ENCODE data around the gene TMEM132A. TPM values are rescaled to one million over a fixed set of nuclear protein-coding genes. Genes with fewer than 3 reads are reported as not detected.

Gene TMEM132A
- total and polyA plus RNA-seq, 4 donors: 1.6 to 8.9 (median 3.5) TPM

GRCh38 chr11:60922906-60923305, 1.4 kb upstream of the TMEM132A start:
- Histone ChIP-seq H3K9me3 (ENCODE audit: control insufficient read depth, low read length) (no peaks in the 10 kb centered on the region), H3K36me3 (ENCODE audit: control insufficient read depth in 1 of 2, insufficient read depth in 2 of 2, low read length in 1 of 2) (peaks cover 0 to 15% of the 10 kb centered on the region in 2 donors), H3K4me3 (ENCODE audit: low read length in 2 of 2) (no peak overlapping the region), H3K4me1 (ENCODE audit: control insufficient read depth in 1 of 2, insufficient read depth in 2 of 2, low read length in 2 of 2) (no peaks in the 10 kb centered on the region), H3K27me3 (ENCODE audit: control insufficient read depth in 1 of 2, insufficient read depth in 2 of 2, low read length in 1 of 2) (no peaks in the 10 kb centered on the region), H3K27ac (ENCODE audit: low read depth in 1 of 2, low read length in 2 of 2) (no peak overlapping the region)
- intact Hi-C loops (cut with DNase I): no loop called here
- no peak for DNase-seq
- WGBS, 2 donors: 87 to 89% methylated on average over 6 of the region's 6 CpGs
- ATAC-seq (ENCODE audit: low FRiP score): no peak

- H3K4me1 ChIP-seq (ENCODE audit: control insufficient read depth in 1 of 2, insufficient read depth in 2 of 2, low read length in 2 of 2): no peaks in the 10 kb centered on the region
- no peaks in the 10 kb centered on the region for H3K27me3 ChIP-seq (ENCODE audit: control insufficient read depth in 1 of 2, insufficient read depth in 2 of 2, low read length in 1 of 2)
- H3K36me3 ChIP-seq (ENCODE audit: control insufficient read depth in 1 of 2, insufficient read depth in 2 of 2, low read length in 1 of 2): peaks cover 0 to 15% of the 10 kb centered on the region in 2 donors
- DNase-seq (no peak), ATAC-seq (ENCODE audit: low FRiP score) (no peak)
- H3K4me3 ChIP-seq (ENCODE audit: low read length in 2 of 2): no peak overlapping the region
- no peaks in the 10 kb centered on the region for H3K9me3 ChIP-seq (ENCODE audit: control insufficient read depth, low read length)
- no peak overlapping the region for H3K27ac ChIP-seq (ENCODE audit: low read depth in 1 of 2, low read length in 2 of 2)
- intact Hi-C loops (cut with DNase I): no loop called here
- 65 to 71% methylated on average over 5 of the region's 5 CpGs for WGBS, 2 donors
Measured at GRCh38 chr11:60923326-60923725, 934 bp upstream of the TMEM132A start.

- no peak for ATAC-seq (ENCODE audit: low FRiP score)
- no peak overlapping the region for H3K27ac ChIP-seq (ENCODE audit: low read depth in 1 of 2, low read length in 2 of 2)
Measured at GRCh38 chr11:60923800-60924109, 505 bp upstream of the TMEM132A start.

GRCh38 chr11:60924906-60925853, 920 bp downstream of the TMEM132A start:
- WGBS, 2 donors: 9 to 11% methylated on average over 33 to 35 of the region's 35 CpGs
- no peak for DNase-seq
- no peaks in the 10 kb centered on the region for H3K27me3 ChIP-seq (ENCODE audit: control insufficient read depth in 1 of 2, insufficient read depth in 2 of 2, low read length in 1 of 2)

More at GRCh38 chr11:60923800-60924109, 505 bp upstream of the TMEM132A start:
- no peaks in the 10 kb centered on the region for H3K27me3 ChIP-seq (ENCODE audit: control insufficient read depth in 1 of 2, insufficient read depth in 2 of 2, low read length in 1 of 2)
- no peak for DNase-seq
- intact Hi-C loops (cut with DNase I): no loop called here
- H3K4me3 ChIP-seq (ENCODE audit: low read length in 2 of 2): no peak overlapping the region
- no peaks in the 10 kb centered on the region for H3K9me3 ChIP-seq (ENCODE audit: control insufficient read depth, low read length)
- H3K4me1 ChIP-seq (ENCODE audit: control insufficient read depth in 1 of 2, insufficient read depth in 2 of 2, low read length in 2 of 2): no peaks in the 10 kb centered on the region
- WGBS, 2 donors: 55 to 57% methylated on average over 6 of the region's 6 CpGs
- peaks cover 0 to 15% of the 10 kb centered on the region in 2 donors for H3K36me3 ChIP-seq (ENCODE audit: control insufficient read depth in 1 of 2, insufficient read depth in 2 of 2, low read length in 1 of 2)

GRCh38 chr11:60925868-60926267, 1.6 kb downstream of the TMEM132A start:
- WGBS, 2 donors: 80 to 85% methylated on average over 6 of the region's 6 CpGs
- intact Hi-C loops (cut with DNase I): no loop called here
- ATAC-seq (ENCODE audit: low FRiP score) (no peak), DNase-seq (no peak)
- no peak overlapping the region for H3K4me3 ChIP-seq (ENCODE audit: low read length in 2 of 2)
- no peak overlapping the region for H3K27ac ChIP-seq (ENCODE audit: low read depth in 1 of 2, low read length in 2 of 2)
- no peaks in the 10 kb centered on the region for H3K27me3 ChIP-seq (ENCODE audit: control insufficient read depth in 1 of 2, insufficient read depth in 2 of 2, low read length in 1 of 2)
- no peaks in the 10 kb centered on the region for H3K9me3 ChIP-seq (ENCODE audit: control insufficient read depth, low read length)
- H3K36me3 ChIP-seq (ENCODE audit: control insufficient read depth in 1 of 2, insufficient read depth in 2 of 2, low read length in 1 of 2): peaks cover 0 to 12% of the 10 kb centered on the region in 2 donors
- no peaks in the 10 kb centered on the region for H3K4me1 ChIP-seq (ENCODE audit: control insufficient read depth in 1 of 2, insufficient read depth in 2 of 2, low read length in 2 of 2)

More at GRCh38 chr11:60924906-60925853, 920 bp downstream of the TMEM132A start:
- peaks cover 0 to 15% of the 10 kb centered on the region in 2 donors for H3K36me3 ChIP-seq (ENCODE audit: control insufficient read depth in 1 of 2, insufficient read depth in 2 of 2, low read length in 1 of 2)
- peak overlapping the region in 1 of 2 donors; percentile 55 for H3K4me3 ChIP-seq (ENCODE audit: low read length in 2 of 2)
- H3K4me1 ChIP-seq (ENCODE audit: control insufficient read depth in 1 of 2, insufficient read depth in 2 of 2, low read length in 2 of 2): no peaks in the 10 kb centered on the region
- H3K9me3 ChIP-seq (ENCODE audit: control insufficient read depth, low read length): no peaks in the 10 kb centered on the region
- intact Hi-C loops (cut with DNase I): no loop called here
- H3K27ac ChIP-seq (ENCODE audit: low read depth in 1 of 2, low read length in 2 of 2): no peak overlapping the region
- ATAC-seq (ENCODE audit: low FRiP score): no peak

- Histone ChIP-seq H3K27ac (ENCODE audit: low read depth in 1 of 2, low read length in 2 of 2) (no peak overlapping the region), H3K36me3 (ENCODE audit: control insufficient read depth in 1 of 2, insufficient read depth in 2 of 2, low read length in 1 of 2) (peaks cover 0 to 9% of the 10 kb centered on the region in 2 donors), H3K9me3 (ENCODE audit: control insufficient read depth, low read length) (no peaks in the 10 kb centered on the region), H3K4me1 (ENCODE audit: control insufficient read depth in 1 of 2, insufficient read depth in 2 of 2, low read length in 2 of 2) (no peaks in the 10 kb centered on the region), H3K27me3 (ENCODE audit: control insufficient read depth in 1 of 2, insufficient read depth in 2 of 2, low read length in 1 of 2) (no peaks in the 10 kb centered on the region), H3K4me3 (ENCODE audit: low read length in 2 of 2) (no peak overlapping the region)
- ATAC-seq (ENCODE audit: low FRiP score) (no peak), DNase-seq (no peak)
- intact Hi-C loops (cut with DNase I): no loop called here
- WGBS, 2 donors: 94 to 95% methylated on average over 8 of the region's 8 CpGs
Measured at GRCh38 chr11:60926500-60926899, 2.2 kb downstream of the TMEM132A start.

- 90 to 92% methylated on average over 8 of the region's 8 CpGs for WGBS, 2 donors
- no peaks in the 10 kb centered on the region for H3K27me3 ChIP-seq (ENCODE audit: control insufficient read depth in 1 of 2, insufficient read depth in 2 of 2, low read length in 1 of 2)
- no peaks in the 10 kb centered on the region for H3K4me1 ChIP-seq (ENCODE audit: control insufficient read depth in 1 of 2, insufficient read depth in 2 of 2, low read length in 2 of 2)
- no peak for ATAC-seq (ENCODE audit: low FRiP score)
- H3K36me3 ChIP-seq (ENCODE audit: control insufficient read depth in 1 of 2, insufficient read depth in 2 of 2, low read length in 1 of 2): peaks cover 0 to 5% of the 10 kb centered on the region in 2 donors
- DNase-seq: no peak
- no peak overlapping the region for H3K4me3 ChIP-seq (ENCODE audit: low read length in 2 of 2)
- H3K27ac ChIP-seq (ENCODE audit: low read depth in 1 of 2, low read length in 2 of 2): no peak overlapping the region
- intact Hi-C loops (cut with DNase I): no loop called here
- no peaks in the 10 kb centered on the region for H3K9me3 ChIP-seq (ENCODE audit: control insufficient read depth, low read length)
Measured at GRCh38 chr11:60927061-60927592, 2.9 kb downstream of the TMEM132A start.

DNA sequence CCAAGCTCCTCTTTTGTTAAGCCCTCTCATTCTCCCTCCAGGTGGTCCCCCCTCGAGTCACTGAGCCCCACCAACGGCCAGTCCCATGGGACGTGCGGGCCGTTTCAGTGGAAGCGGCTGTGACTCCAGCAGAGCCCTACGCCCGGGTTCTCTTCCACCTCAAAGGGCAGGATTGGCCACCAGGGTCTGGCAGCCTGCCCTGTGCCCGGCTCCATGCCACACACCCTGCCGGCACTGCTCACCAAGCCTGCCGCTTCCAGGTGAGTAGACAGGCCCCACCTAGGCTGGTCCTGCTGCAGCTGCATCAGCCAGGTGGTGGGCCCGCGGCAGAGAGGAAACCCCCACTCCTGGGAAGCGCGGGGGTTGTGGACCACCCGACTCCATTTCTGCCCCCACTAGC, 3.3 kb downstream of the TMEM132A start:
- no peaks in the 10 kb centered on the region for H3K9me3 ChIP-seq (ENCODE audit: control insufficient read depth, low read length)
- H3K36me3 ChIP-seq (ENCODE audit: control insufficient read depth in 1 of 2, insufficient read depth in 2 of 2, low read length in 1 of 2): peaks cover 0 to 4% of the 10 kb centered on the region in 2 donors
- no peak for ATAC-seq (ENCODE audit: low FRiP score)
- WGBS, 2 donors: 85% methylated on average over 16 of the region's 16 CpGs
- intact Hi-C loops (cut with DNase I): no loop called here
- DNase-seq: no peak
- H3K4me3 ChIP-seq (ENCODE audit: low read length in 2 of 2): no peak overlapping the region
- no peak overlapping the region for H3K27ac ChIP-seq (ENCODE audit: low read depth in 1 of 2, low read length in 2 of 2)
- no peaks in the 10 kb centered on the region for H3K27me3 ChIP-seq (ENCODE audit: control insufficient read depth in 1 of 2, insufficient read depth in 2 of 2, low read length in 1 of 2)
- no peaks in the 10 kb centered on the region for H3K4me1 ChIP-seq (ENCODE audit: control insufficient read depth in 1 of 2, insufficient read depth in 2 of 2, low read length in 2 of 2)

DNA sequence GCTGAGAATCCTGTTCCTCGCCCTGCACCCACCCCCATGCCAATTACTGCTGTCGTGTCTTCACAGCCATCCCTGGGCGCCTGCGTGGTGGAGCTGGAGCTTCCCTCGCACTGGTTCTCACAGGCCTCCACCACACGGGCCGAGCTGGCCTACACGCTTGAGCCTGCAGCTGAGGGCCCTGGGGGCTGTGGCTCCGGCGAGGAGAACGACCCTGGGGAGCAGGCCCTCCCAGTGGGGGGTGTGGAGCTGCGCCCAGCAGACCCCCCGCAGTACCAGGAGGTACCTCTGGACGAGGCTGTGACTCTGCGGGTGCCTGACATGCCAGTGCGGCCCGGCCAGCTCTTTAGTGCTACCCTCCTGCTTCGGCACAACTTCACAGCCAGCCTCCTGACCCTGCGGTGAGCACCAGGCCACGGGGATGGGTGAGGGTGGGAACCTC, 4.3 kb downstream of the TMEM132A start:
- no peak overlapping the region for H3K4me3 ChIP-seq (ENCODE audit: low read length in 2 of 2)
- WGBS, 2 donors: 92% methylated on average over 20 of the region's 20 CpGs
- H3K27me3 ChIP-seq (ENCODE audit: control insufficient read depth in 1 of 2, insufficient read depth in 2 of 2, low read length in 1 of 2): no peaks in the 10 kb centered on the region
- H3K9me3 ChIP-seq (ENCODE audit: control insufficient read depth, low read length): no peaks in the 10 kb centered on the region
- H3K27ac ChIP-seq (ENCODE audit: low read depth in 1 of 2, low read length in 2 of 2): no peak overlapping the region
- ATAC-seq (ENCODE audit: low FRiP score) (no peak), DNase-seq (no peak)
- no peaks in the 10 kb centered on the region for H3K36me3 ChIP-seq (ENCODE audit: control insufficient read depth in 1 of 2, insufficient read depth in 2 of 2, low read length in 1 of 2)
- intact Hi-C loops (cut with DNase I): no loop called here
- no peaks in the 10 kb centered on the region for H3K4me1 ChIP-seq (ENCODE audit: control insufficient read depth in 1 of 2, insufficient read depth in 2 of 2, low read length in 2 of 2)

All from aorta (tissue), 5 donors.